ENCODE data around the gene LIMK1. TPM values are rescaled to one million over a fixed set of nuclear protein-coding genes. Genes with fewer than 3 reads are reported as not detected.
A peak's percentile ranks its signal among the peaks of the same experiment; 100 is the strongest.

LIMK1 gene
- total and polyA plus RNA-seq, 9 donors: 9.6 to 21.9 (median 16.8) TPM

- WGBS (ENCODE audit: insufficient coverage): under 1% methylated on average over 41 of the region's 61 CpGs
- H3K9me3 ChIP-seq (replicated peaks; ENCODE audit: control insufficient read depth, low read depth, low read length): no peaks in the 10 kb centered on the region
- H3K4me1 ChIP-seq (ENCODE audit: control insufficient read depth, insufficient read depth, low read length): peaks cover 26% of the 10 kb centered on the region
- peak overlapping the region; percentile 65 for H3K4me3 ChIP-seq (ENCODE audit: low read length)
- peak; percentile 60 for DNase-seq
- peak overlapping the region; percentile 51 for H3K27ac ChIP-seq (ENCODE audit: low read length)
- no peaks in the 10 kb centered on the region for H3K27me3 ChIP-seq (ENCODE audit: control insufficient read depth, insufficient read depth, low read length)
- H3K36me3 ChIP-seq (ENCODE audit: control insufficient read depth, insufficient read depth, low read length): peaks cover 15% of the 10 kb centered on the region
These were observed 521 bp downstream of the LIMK1 start for GRCh38 chr7:74083928-74084721.

GRCh38 chr7:74084722-74085578 lies 1.3 kb downstream of the LIMK1 start:
- Histone ChIP-seq H3K36me3 (ENCODE audit: control insufficient read depth, insufficient read depth, low read length) (peaks cover 15% of the 10 kb centered on the region), H3K27ac (ENCODE audit: low read length) (no peak overlapping the region), H3K4me3 (ENCODE audit: low read length) (peak overlapping the region; percentile 65), H3K4me1 (ENCODE audit: control insufficient read depth, insufficient read depth, low read length) (peaks cover 20% of the 10 kb centered on the region), H3K27me3 (ENCODE audit: control insufficient read depth, insufficient read depth, low read length) (no peaks in the 10 kb centered on the region), H3K9me3 (replicated peaks; ENCODE audit: control insufficient read depth, low read depth, low read length) (no peaks in the 10 kb centered on the region)
- WGBS (ENCODE audit: insufficient coverage): 58% methylated on average over 3 of the region's 6 CpGs
- DNase-seq: no peak

GRCh38 chr7:74087791-74088453 lies 4.3 kb downstream of the LIMK1 start:
- DNase-seq: no peak
- Histone ChIP-seq H3K27me3 (ENCODE audit: control insufficient read depth, insufficient read depth, low read length) (no peaks in the 10 kb centered on the region), H3K27ac (ENCODE audit: low read length) (no peak overlapping the region), H3K4me1 (ENCODE audit: control insufficient read depth, insufficient read depth, low read length) (peaks cover 21% of the 10 kb centered on the region), H3K4me3 (ENCODE audit: low read length) (no peak overlapping the region), H3K36me3 (ENCODE audit: control insufficient read depth, insufficient read depth, low read length) (peaks cover 20% of the 10 kb centered on the region), H3K9me3 (replicated peaks; ENCODE audit: control insufficient read depth, low read depth, low read length) (no peaks in the 10 kb centered on the region)
- 96% methylated on average over 8 of the region's 10 CpGs for WGBS (ENCODE audit: insufficient coverage)

GRCh38 chr7:74092321-74092963 lies 8.8 kb downstream of the LIMK1 start:
- H3K4me1 ChIP-seq (ENCODE audit: control insufficient read depth, insufficient read depth, low read length): peaks cover 28% of the 10 kb centered on the region
- no peak overlapping the region for H3K4me3 ChIP-seq (ENCODE audit: low read length)
- 30% methylated on average over 12 of the region's 13 CpGs for WGBS (ENCODE audit: insufficient coverage)
- no peaks in the 10 kb centered on the region for H3K27me3 ChIP-seq (ENCODE audit: control insufficient read depth, insufficient read depth, low read length)
- H3K27ac ChIP-seq (ENCODE audit: low read length): peak overlapping the region; percentile 13
- H3K9me3 ChIP-seq (replicated peaks; ENCODE audit: control insufficient read depth, low read depth, low read length): no peaks in the 10 kb centered on the region
- peaks cover 15% of the 10 kb centered on the region for H3K36me3 ChIP-seq (ENCODE audit: control insufficient read depth, insufficient read depth, low read length)
- peak; percentile 40 for DNase-seq

- Histone ChIP-seq H3K27ac (ENCODE audit: low read length) (peak overlapping the region; percentile 13), H3K4me1 (ENCODE audit: control insufficient read depth, insufficient read depth, low read length) (peaks cover 28% of the 10 kb centered on the region), H3K36me3 (ENCODE audit: control insufficient read depth, insufficient read depth, low read length) (peaks cover 20% of the 10 kb centered on the region), H3K9me3 (replicated peaks; ENCODE audit: control insufficient read depth, low read depth, low read length) (no peaks in the 10 kb centered on the region), H3K4me3 (ENCODE audit: low read length) (no peak overlapping the region), H3K27me3 (ENCODE audit: control insufficient read depth, insufficient read depth, low read length) (no peaks in the 10 kb centered on the region)
- DNase-seq: peak; percentile 47
- WGBS (ENCODE audit: insufficient coverage): 21% methylated on average over 10 of the region's 12 CpGs
These were observed 9.4 kb downstream of the LIMK1 start for GRCh38 chr7:74092964-74093471.

GRCh38 chr7:74093671-74094223 lies 10.1 kb downstream of the LIMK1 start:
- Histone ChIP-seq H3K36me3 (ENCODE audit: control insufficient read depth, insufficient read depth, low read length) (peaks cover 23% of the 10 kb centered on the region), H3K27ac (ENCODE audit: low read length) (peak overlapping the region; percentile 54)
- WGBS (ENCODE audit: insufficient coverage): 37% methylated on average over 15 of the region's 15 CpGs

GRCh38 chr7:74094224-74095101 lies 10.9 kb downstream of the LIMK1 start:
- Histone ChIP-seq H3K9me3 (replicated peaks; ENCODE audit: control insufficient read depth, low read depth, low read length) (no peaks in the 10 kb centered on the region), H3K27ac (ENCODE audit: low read length) (peak overlapping the region; percentile 54), H3K27me3 (ENCODE audit: control insufficient read depth, insufficient read depth, low read length) (no peaks in the 10 kb centered on the region), H3K36me3 (ENCODE audit: control insufficient read depth, insufficient read depth, low read length) (peaks cover 26% of the 10 kb centered on the region), H3K4me3 (ENCODE audit: low read length) (peak overlapping the region; percentile 40), H3K4me1 (ENCODE audit: control insufficient read depth, insufficient read depth, low read length) (peaks cover 31% of the 10 kb centered on the region)
- WGBS (ENCODE audit: insufficient coverage): 7% methylated on average over 20 of the region's 32 CpGs
- DNase-seq: peak; percentile 72

More at GRCh38 chr7:74093671-74094223, 10.1 kb downstream of the LIMK1 start:
- Histone ChIP-seq H3K27me3 (ENCODE audit: control insufficient read depth, insufficient read depth, low read length) (no peaks in the 10 kb centered on the region), H3K4me3 (ENCODE audit: low read length) (no peak overlapping the region), H3K9me3 (replicated peaks; ENCODE audit: control insufficient read depth, low read depth, low read length) (no peaks in the 10 kb centered on the region), H3K4me1 (ENCODE audit: control insufficient read depth, insufficient read depth, low read length) (peaks cover 31% of the 10 kb centered on the region)
- no peak for DNase-seq

GRCh38 chr7:74095135-74095534 lies 11.5 kb downstream of the LIMK1 start:
- peaks cover 32% of the 10 kb centered on the region for H3K36me3 ChIP-seq (ENCODE audit: control insufficient read depth, insufficient read depth, low read length)

More at GRCh38 chr7:74095135-74095534, 11.5 kb downstream of the LIMK1 start:
- WGBS (ENCODE audit: insufficient coverage): no CpG with 5 or more reads among the region's 6 CpGs
- no peak overlapping the region for H3K4me3 ChIP-seq (ENCODE audit: low read length)
- peaks cover 34% of the 10 kb centered on the region for H3K4me1 ChIP-seq (ENCODE audit: control insufficient read depth, insufficient read depth, low read length)
- no peaks in the 10 kb centered on the region for H3K9me3 ChIP-seq (replicated peaks; ENCODE audit: control insufficient read depth, low read depth, low read length)
- no peak for DNase-seq
- H3K27ac ChIP-seq (ENCODE audit: low read length): peak overlapping the region; percentile 54
- no peaks in the 10 kb centered on the region for H3K27me3 ChIP-seq (ENCODE audit: control insufficient read depth, insufficient read depth, low read length)

Data from muscle of leg (tissue), 11 donors.